OCI-LY3 (cell line): ENCODE data around the gene ATP4B.

Experiments used
- H2AFZ ChIP-seq: fragments of 200-600, 300-600 bp; shearing (Covaris generic); 2 replicates; pipeline ENCODE4 v1.6.0; 2014; ENCODE audit warnings: antibody characterized with exemption, low read depth, low read length
- H3K27ac ChIP-seq: fragments of 200-600, 300-600 bp; sonication (generic); 2 replicates; pipeline ENCODE4 v1.5.1; 2014; ENCODE audit warnings: mild to moderate bottlenecking, low read length, moderate library complexity, mixed read lengths
- H3K27me3 ChIP-seq: fragments of 200-600, 300-600 bp; sonication (generic); 2 replicates; pipeline ENCODE4 v1.6.1; 2014; ENCODE audit warnings: low read depth, low read length, mixed read lengths
- H3K36me3 ChIP-seq: fragments of 200-600, 300-600 bp; sonication (generic); replicated peaks from 2 replicates; pipeline ENCODE3; 2014; ENCODE audit warnings: low read depth, low read length, mixed read lengths
- H3K4me1 ChIP-seq: fragments of 300-600, 200-600 bp; sonication (generic); 2 replicates; pipeline ENCODE4 v1.6.1; 2014; ENCODE audit warnings: low read length, mixed read lengths
- H3K4me2 ChIP-seq: fragments of 200-600, 300-600 bp; sonication (generic); 2 replicates; pipeline ENCODE4 v1.6.1; 2014; ENCODE audit warnings: low read length, mixed read lengths
- H3K4me3 ChIP-seq: fragments of 300-600, 200-600 bp; sonication (generic); 2 replicates; pipeline ENCODE4 v1.5.1; 2014; ENCODE audit warnings: antibody characterized with exemption, mild to moderate bottlenecking, low read length, moderate library complexity
- H3K79me2 ChIP-seq: fragments of 300-600, 200-600 bp; shearing (Covaris generic); 2 replicates; pipeline ENCODE4 v1.6.1; 2014; ENCODE audit warnings: mild to moderate bottlenecking, low read length, mixed read lengths
- H3K9ac ChIP-seq: fragments of 300-600, 200-600 bp; shearing (Covaris generic); 2 replicates; pipeline ENCODE4 v1.6.0; 2014; ENCODE audit warnings: mild to moderate bottlenecking, low read length, moderate library complexity
- H3K9me3 ChIP-seq: fragments of 200-600, 300-600 bp; shearing (Covaris generic); 2 replicates; pipeline ENCODE4 v1.6.1; 2014; ENCODE audit warnings: low read length, mixed read lengths; ENCODE audit not compliant: insufficient read depth
- H4K20me1 ChIP-seq: fragments of 200-600, 300-600 bp; sonication (generic); 2 replicates; pipeline ENCODE4 v1.6.1; 2016; ENCODE audit warnings: low read length, mixed read lengths; ENCODE audit not compliant: insufficient read depth
- EZH2phosphoT487 ChIP-seq: fragments of 200-600 bp; shearing (Covaris generic); IDR thresholded peaks from 2 replicates; pipeline ENCODE4 v1.6.1; 2018; ENCODE audit warnings: antibody characterized with exemption, mixed run types, low read depth
- TF ChIP-seq, protein P1 (sequence below): fragments of 200-600, 300-600 bp; sonication (generic); IDR thresholded peaks from 2 replicates; pipeline ENCODE4 v1.5.1; 2014; ENCODE audit warnings: antibody characterized with exemption, low read length, low read depth

Gene ATP4B

DNA sequence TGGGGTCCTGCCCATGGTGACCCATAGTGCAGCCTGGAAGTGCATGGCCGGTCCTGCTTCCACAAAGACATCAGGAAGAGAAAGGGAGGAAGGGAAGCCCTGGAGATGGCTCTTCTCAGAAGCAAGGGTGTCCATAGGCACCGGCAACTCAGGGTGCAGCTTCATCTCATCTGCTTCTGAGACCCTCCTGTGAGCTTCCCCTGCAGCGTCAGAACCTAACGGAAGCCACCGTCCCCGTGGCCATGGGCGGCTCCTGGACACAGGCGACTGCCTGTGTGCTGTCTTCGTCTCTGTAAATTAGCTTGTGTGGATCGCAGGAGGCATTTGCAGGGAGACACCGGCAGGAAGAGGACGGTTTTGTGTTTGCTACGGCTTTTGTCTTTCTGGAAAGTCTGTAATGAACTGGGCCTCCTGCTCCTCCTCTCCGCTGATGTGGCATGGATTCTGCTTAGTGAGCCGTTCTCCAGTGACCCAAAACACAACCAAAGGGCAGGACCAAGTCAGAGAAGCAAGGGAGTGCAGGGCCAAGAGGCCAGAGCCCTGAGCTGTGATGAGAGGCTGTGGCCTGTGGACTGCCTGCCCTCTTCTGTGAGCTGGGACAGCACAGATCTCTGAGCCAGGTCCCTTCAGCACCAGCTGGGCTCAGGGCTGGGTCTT lies 2.5 kb downstream of the ATP4B start:
- H4K20me1 ChIP-seq, result no peaks in the 10 kb centered on the region

DNA sequence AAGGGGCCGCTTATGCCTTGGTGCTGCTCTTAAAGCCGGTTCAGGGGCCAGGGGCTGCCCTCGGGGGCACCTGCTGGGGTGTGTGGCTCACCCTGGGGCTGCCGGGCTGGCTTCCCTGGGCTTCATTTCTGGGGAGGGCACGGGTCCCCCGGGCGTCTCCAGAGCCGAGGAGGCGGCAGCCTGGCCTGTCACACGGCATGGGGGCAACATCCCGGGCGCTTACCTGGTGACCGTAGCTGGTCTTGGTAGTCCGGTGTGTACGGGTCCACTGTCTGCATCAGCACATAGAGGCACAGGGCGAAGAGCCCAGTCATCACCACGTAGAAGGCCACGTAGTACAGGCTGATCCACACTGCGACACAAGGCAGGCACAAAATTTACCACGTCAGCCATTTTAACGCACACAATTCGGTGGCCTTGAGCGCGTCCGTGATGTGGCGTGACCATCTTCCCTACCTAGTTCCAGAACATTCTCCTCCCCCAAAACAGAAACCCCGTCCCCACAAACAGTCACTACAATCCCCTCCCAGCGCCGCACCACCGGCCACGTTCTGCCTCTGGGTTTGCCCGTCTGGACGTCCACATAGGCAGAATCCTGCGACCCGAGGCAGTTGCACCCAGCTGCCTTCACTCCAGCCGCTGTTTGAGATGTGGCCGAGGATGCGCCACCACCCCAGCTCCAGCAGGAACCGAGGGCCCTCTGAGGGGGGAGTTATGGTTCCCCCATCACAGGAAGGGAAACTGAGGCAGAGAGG lies 3.2 kb downstream of the ATP4B start:
- Histone ChIP-seq H3K27me3 (no peaks in the 10 kb centered on the region), H3K4me2 (no peak overlapping the region), H3K4me3 (no peak overlapping the region), H2AFZ (no peak overlapping the region), H3K27ac (no peak overlapping the region), H3K9me3 (no peaks in the 10 kb centered on the region), H3K4me1 (no peaks in the 10 kb centered on the region), H3K79me2 (no peaks in the 10 kb centered on the region), H3K36me3 (no peaks in the 10 kb centered on the region), H3K9ac (no peak overlapping the region), H4K20me1 (no peaks in the 10 kb centered on the region)
- TF ChIP-seq EZH2phosphoT487, result no peak
- TF ChIP-seq, protein P1, sequence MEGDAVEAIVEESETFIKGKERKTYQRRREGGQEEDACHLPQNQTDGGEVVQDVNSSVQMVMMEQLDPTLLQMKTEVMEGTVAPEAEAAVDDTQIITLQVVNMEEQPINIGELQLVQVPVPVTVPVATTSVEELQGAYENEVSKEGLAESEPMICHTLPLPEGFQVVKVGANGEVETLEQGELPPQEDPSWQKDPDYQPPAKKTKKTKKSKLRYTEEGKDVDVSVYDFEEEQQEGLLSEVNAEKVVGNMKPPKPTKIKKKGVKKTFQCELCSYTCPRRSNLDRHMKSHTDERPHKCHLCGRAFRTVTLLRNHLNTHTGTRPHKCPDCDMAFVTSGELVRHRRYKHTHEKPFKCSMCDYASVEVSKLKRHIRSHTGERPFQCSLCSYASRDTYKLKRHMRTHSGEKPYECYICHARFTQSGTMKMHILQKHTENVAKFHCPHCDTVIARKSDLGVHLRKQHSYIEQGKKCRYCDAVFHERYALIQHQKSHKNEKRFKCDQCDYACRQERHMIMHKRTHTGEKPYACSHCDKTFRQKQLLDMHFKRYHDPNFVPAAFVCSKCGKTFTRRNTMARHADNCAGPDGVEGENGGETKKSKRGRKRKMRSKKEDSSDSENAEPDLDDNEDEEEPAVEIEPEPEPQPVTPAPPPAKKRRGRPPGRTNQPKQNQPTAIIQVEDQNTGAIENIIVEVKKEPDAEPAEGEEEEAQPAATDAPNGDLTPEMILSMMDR, result no peak

More for the DNA sequence above, 2.5 kb downstream of the ATP4B start:
- Histone ChIP-seq H3K27ac (no peak overlapping the region), H2AFZ (no peak overlapping the region), H3K36me3 (no peaks in the 10 kb centered on the region), H3K9ac (no peak overlapping the region), H3K4me1 (no peaks in the 10 kb centered on the region), H3K4me3 (no peak overlapping the region), H3K9me3 (no peaks in the 10 kb centered on the region), H3K4me2 (no peak overlapping the region), H3K79me2 (no peaks in the 10 kb centered on the region), H3K27me3 (no peaks in the 10 kb centered on the region)
- TF ChIP-seq EZH2phosphoT487, result no peak
- TF ChIP-seq, protein P1, result no peak

DNA sequence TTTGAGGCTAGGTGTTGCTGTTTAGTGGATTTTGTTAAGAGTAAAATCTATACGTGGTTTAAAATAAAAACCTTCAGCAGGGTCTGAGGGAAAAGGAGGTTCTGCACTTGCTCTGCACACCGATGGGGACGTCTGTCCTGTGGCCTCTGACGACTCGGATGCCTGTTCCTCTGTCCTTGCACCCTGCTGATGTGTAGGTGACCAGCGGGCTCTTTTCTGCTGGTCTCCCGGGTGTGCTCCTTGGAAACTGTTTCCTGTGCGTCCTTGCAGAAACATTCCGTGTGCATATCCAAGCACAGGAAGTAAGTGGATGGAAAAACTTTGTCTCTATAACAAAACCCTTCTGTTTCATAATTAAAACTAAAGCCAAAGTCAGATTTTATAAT lies 3.8 kb downstream of the ATP4B start:
- Histone ChIP-seq H3K9ac (no peak overlapping the region), H3K9me3 (no peaks in the 10 kb centered on the region), H3K27me3 (no peaks in the 10 kb centered on the region), H2AFZ (no peak overlapping the region), H3K79me2 (no peaks in the 10 kb centered on the region), H3K27ac (no peak overlapping the region), H3K36me3 (peaks cover 4% of the 10 kb centered on the region), H3K4me3 (no peak overlapping the region), H4K20me1 (no peaks in the 10 kb centered on the region), H3K4me1 (no peaks in the 10 kb centered on the region), H3K4me2 (no peak overlapping the region)
- TF ChIP-seq, protein P1, result no peak
- no peak for TF ChIP-seq EZH2phosphoT487

DNA sequence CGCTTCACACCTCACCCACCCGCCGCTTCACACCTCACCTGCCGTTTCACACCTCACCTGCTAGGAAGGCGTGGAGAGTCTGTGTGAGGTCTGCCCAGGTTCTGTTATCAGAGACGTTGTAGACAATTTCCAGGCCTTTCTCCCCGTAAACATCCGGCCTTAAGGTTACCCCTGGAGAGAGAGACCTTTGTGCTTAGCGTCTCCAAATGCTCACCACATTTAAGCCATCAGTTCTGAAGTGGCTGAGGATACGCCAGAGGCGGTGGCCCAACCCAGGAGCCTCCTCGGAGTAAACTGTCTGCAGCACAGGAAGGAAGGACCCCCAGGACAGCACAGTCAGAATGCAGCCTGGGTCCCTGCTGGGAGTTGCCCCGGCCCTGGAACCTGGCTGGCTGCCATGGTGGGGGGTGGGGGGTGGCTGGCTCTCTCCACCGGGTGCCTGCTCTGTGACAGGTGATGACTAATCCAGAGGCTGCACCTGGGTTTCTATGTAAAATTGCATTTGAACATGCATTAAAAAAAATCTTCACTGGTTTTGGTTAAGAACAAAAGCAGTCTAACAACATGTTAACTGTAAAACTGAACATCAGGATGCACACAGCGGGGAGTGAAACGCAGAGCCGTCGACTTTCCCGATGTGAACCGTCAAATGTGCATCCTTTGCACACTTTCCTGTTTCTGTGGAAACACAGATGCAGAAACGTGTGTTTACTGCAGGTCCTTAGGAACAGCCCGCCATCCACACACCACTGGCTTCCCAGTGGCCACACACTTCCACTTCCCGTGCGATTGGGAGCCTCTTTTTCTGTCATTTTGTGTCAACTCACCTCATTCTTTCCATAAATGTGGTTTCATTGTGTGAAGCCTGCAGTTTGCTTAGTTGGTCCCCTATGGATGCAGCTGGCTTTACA lies 4.5 kb downstream of the ATP4B start:
- no peaks in the 10 kb centered on the region for H3K4me1 ChIP-seq
- no peak overlapping the region for H3K27ac ChIP-seq
- H2AFZ ChIP-seq, result no peak overlapping the region
- no peaks in the 10 kb centered on the region for H4K20me1 ChIP-seq
- TF ChIP-seq, protein P1, result no peak
- TF ChIP-seq EZH2phosphoT487, result no peak
- H3K4me2 ChIP-seq, result no peak overlapping the region
- peaks cover 7% of the 10 kb centered on the region for H3K36me3 ChIP-seq
- H3K9me3 ChIP-seq, result no peaks in the 10 kb centered on the region
- H3K79me2 ChIP-seq, result no peaks in the 10 kb centered on the region
- no peak overlapping the region for H3K4me3 ChIP-seq
- H3K27me3 ChIP-seq, result no peaks in the 10 kb centered on the region
- no peak overlapping the region for H3K9ac ChIP-seq
